Tibial artery (tissue), 4 donors: ENCODE results near the gene SGK2.
A peak's percentile ranks its signal among the peaks of the same experiment; 100 is the strongest.
"Not testable (repeated sequence)": the region's sequence is repeated elsewhere in the genome, so short reads cannot be mapped to it uniquely, and the experiment has no call there.

Source experiments
- DNase-seq, 2 donors: peaks; one replicate each; pipeline ENCODE4 v3.0.0-alpha.2; 2019
- H3K27ac ChIP-seq, 2 donors: fragments of 200-600 bp; sonication (generic) in 1 of 2; 1 replicate in 1 of 2; 2 replicates in 1 of 2; pipeline ENCODE4 v1.5.1; 2018 to 2019; ENCODE audit warnings: mild to moderate bottlenecking in 1 of 2
- H3K27me3 ChIP-seq, 2 donors: fragments of 200-600 bp; sonication (generic) in 1 of 2; one replicate each; pipeline versions ENCODE4 v1.5.1 to v1.6.0; 2016 to 2019
- H3K36me3 ChIP-seq, 3 donors: fragments of 200-600 bp; sonication (generic) in 2 of 3; one replicate each; pipeline ENCODE4 v1.5.1; 2016 to 2019; ENCODE audit warnings: mild to moderate bottlenecking in 2 of 3
- H3K4me1 ChIP-seq, 4 donors: fragments of 200-600 bp; sonication (generic) in 2 of 4; 1 replicate in 3 of 4; 2 replicates in 1 of 4; pipeline ENCODE4 v1.5.1; 2016 to 2019
- H3K4me3 ChIP-seq, 2 donors: fragments of 200-600 bp; sonication (generic) in 1 of 2; 1 replicate in 1 of 2; 2 replicates in 1 of 2; pipeline ENCODE4 v1.5.1; 2018 to 2019; ENCODE audit warnings: mild to moderate bottlenecking in 2 of 2
- H3K9me3 ChIP-seq, 3 donors: fragments of 200-600 bp; sonication (generic) in 1 of 3; one replicate each; pipeline ENCODE4 v1.5.1; 2016 to 2019
- CTCF ChIP-seq, 2 experiments: fragments of 200-600 bp in 1 of 2; fragments of 450-650 bp in 1 of 2; IDR thresholded peaks; one replicate each; pipeline ENCODE4 v1.5.1; 2017 to 2019; ENCODE audit warnings: antibody characterized with exemption in 2 of 2, mild to moderate bottlenecking in 1 of 2, moderate library complexity in 1 of 2
- intact Hi-C: fragments of 100-400 bp; cut with DNase I; formaldehyde crosslinking; loops from one replicate; pipeline ENCODE4 v1.15.0; 2023; ENCODE audit warnings: low total_unique reads

Gene SGK2

GRCh38 chr20:43579861-43580793 is 21.3 kb downstream of the SGK2 start:
- no peak for TF ChIP-seq CTCF (IDR thresholded peaks at IDR 0.05)
- no peak overlapping the region for H3K27ac ChIP-seq
- DNase-seq: peak in 1 of 2 donors; percentile 9
- H3K9me3 ChIP-seq: no peaks in the 10 kb centered on the region
- no peak overlapping the region for H3K4me3 ChIP-seq
- H3K27me3 ChIP-seq: no peaks in the 10 kb centered on the region
- intact Hi-C loops: loop anchor here (10.0 kb wide), 1 partner anchor 45 kb away; no protein-coding TSS in a partner anchor
- peaks cover 0 to 8% (median 0%) of the 10 kb centered on the region in 3 donors for H3K36me3 ChIP-seq
- H3K4me1 ChIP-seq: peaks cover 0 to 16% (median 3%) of the 10 kb centered on the region in 4 donors

- peak overlapping the region; percentile 20 to 49 for H3K27ac ChIP-seq
- TF ChIP-seq CTCF (IDR thresholded peaks at IDR 0.05): no peak
Measured at GRCh38 chr20:43583133-43583864, 24.5 kb downstream of the SGK2 start.

GRCh38 chr20:43583982-43584432 is 25.2 kb downstream of the SGK2 start:
- H3K36me3 ChIP-seq: no peaks in the 10 kb centered on the region
- no peak overlapping the region for H3K4me3 ChIP-seq
- DNase-seq: peak; percentile 88 to 95
- H3K27me3 ChIP-seq: no peaks in the 10 kb centered on the region
- no peak for TF ChIP-seq CTCF (IDR thresholded peaks at IDR 0.05)
- H3K4me1 ChIP-seq: peaks cover 0 to 16% (median 3%) of the 10 kb centered on the region in 4 donors
- no peaks in the 10 kb centered on the region for H3K9me3 ChIP-seq
- H3K27ac ChIP-seq: peak overlapping the region; percentile 20 to 49
- intact Hi-C loops: loop anchor here (10.0 kb wide), 1 partner anchor 49 kb away; no protein-coding TSS in a partner anchor

More at GRCh38 chr20:43583133-43583864, 24.5 kb downstream of the SGK2 start:
- no peaks in the 10 kb centered on the region for H3K9me3 ChIP-seq
- intact Hi-C loops: loop anchor here (10.0 kb wide), 1 partner anchor 48 kb away; no protein-coding TSS in a partner anchor
- H3K36me3 ChIP-seq: no peaks in the 10 kb centered on the region
- H3K4me3 ChIP-seq: no peak overlapping the region
- H3K4me1 ChIP-seq: peaks cover 0 to 16% (median 3%) of the 10 kb centered on the region in 4 donors
- H3K27me3 ChIP-seq: no peaks in the 10 kb centered on the region
- peak in 1 of 2 donors; percentile 3 for DNase-seq

- peak in 1 of 2 donors; percentile 67 for DNase-seq
- TF ChIP-seq CTCF (IDR thresholded peaks at IDR 0.05): no peak
- intact Hi-C loops: loop anchor here (5.0 to 10.0 kb wide), 2 partner anchors 50 to 122 kb away; no protein-coding TSS in a partner anchor
- Histone ChIP-seq H3K27me3 (no peaks in the 10 kb centered on the region), H3K27ac (peak overlapping the region; percentile 20), H3K4me3 (no peak overlapping the region), H3K4me1 (peaks cover 0 to 17% (median 3%) of the 10 kb centered on the region in 4 donors), H3K9me3 (no peaks in the 10 kb centered on the region), H3K36me3 (no peaks in the 10 kb centered on the region)
Measured at GRCh38 chr20:43584448-43585136, 25.8 kb downstream of the SGK2 start.

GRCh38 chr20:43586641-43587040 is 27.8 kb downstream of the SGK2 start:
- Histone ChIP-seq H3K4me1 (peaks cover 0 to 27% (median 8%) of the 10 kb centered on the region in 4 donors), H3K36me3 (no peaks in the 10 kb centered on the region), H3K9me3 (no peaks in the 10 kb centered on the region), H3K27me3 (no peaks in the 10 kb centered on the region), H3K4me3 (no peak overlapping the region), H3K27ac (no peak overlapping the region)
- intact Hi-C loops: loop anchor here (5.0 to 10.0 kb wide), 2 partner anchors 52 to 124 kb away; no protein-coding TSS in a partner anchor
- DNase-seq: peak in 1 of 2 donors; percentile 39
- no peak for TF ChIP-seq CTCF (IDR thresholded peaks at IDR 0.05)

GRCh38 chr20:43588526-43588925 is 29.7 kb downstream of the SGK2 start:
- H3K4me3 ChIP-seq, H3K27ac ChIP-seq, H3K36me3 ChIP-seq, H3K9me3 ChIP-seq, DNase-seq, H3K27me3 ChIP-seq: not testable (repeated sequence)
- intact Hi-C loops: loop anchor here (5.0 to 10.0 kb wide), 2 partner anchors 54 to 126 kb away; no protein-coding TSS in a partner anchor
- H3K4me1 ChIP-seq: peaks cover 0 to 36% (median 13%) of the 10 kb centered on the region in 4 donors
